ENCODE data around the gene MBNL3. TPM values are rescaled to one million over a fixed set of nuclear protein-coding genes. Genes with fewer than 3 reads are reported as not detected.

Gene MBNL3
- total and polyA plus RNA-seq, 9 of the 15 experiments (the other 6 are each of a cell fraction or from before 2014, with no cell fraction given), result under 0.01 to 0.25 (median 0.16) TPM

DNA sequence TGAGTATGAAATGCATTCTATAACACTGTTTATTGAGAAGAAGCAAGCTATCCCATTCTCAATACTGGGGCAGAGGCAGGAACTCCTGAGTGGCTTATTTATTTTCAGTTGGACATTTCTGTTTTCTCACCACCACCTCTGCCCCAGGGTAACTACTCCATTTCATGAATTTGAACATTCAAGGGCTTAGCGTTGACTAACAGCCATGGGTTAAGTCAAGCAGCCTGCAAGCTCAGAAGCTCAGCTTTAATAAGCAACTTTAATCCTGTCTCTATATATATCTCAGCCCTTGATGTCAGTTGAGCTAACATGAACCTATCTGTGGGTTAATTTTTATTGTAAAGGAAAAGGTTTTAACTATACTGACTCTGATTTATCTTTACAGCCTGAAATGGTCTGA, 93.8 kb downstream of the MBNL3 start (continued):
- TF ChIP-seq, protein P1, sequence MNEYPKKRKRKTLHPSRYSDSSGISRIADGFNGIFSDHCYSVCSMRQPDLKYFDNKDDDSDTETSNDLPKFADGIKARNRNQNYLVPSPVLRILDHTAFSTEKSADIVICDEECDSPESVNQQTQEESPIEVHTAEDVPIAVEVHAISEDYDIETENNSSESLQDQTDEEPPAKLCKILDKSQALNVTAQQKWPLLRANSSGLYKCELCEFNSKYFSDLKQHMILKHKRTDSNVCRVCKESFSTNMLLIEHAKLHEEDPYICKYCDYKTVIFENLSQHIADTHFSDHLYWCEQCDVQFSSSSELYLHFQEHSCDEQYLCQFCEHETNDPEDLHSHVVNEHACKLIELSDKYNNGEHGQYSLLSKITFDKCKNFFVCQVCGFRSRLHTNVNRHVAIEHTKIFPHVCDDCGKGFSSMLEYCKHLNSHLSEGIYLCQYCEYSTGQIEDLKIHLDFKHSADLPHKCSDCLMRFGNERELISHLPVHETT (CRISPR knock-in tag; conservative IDR thresholded peaks at IDR 0.05 in 1 of 2, IDR thresholded peaks at IDR 0.05 in 1 of 2), result no peak
- no peak for TF ChIP-seq MCM7 (IDR thresholded peaks at IDR 0.05)
- TF ChIP-seq HMG20A (CRISPR knock-in tag; conservative IDR thresholded peaks at IDR 0.05), result no peak
- TF ChIP-seq, protein P2, sequence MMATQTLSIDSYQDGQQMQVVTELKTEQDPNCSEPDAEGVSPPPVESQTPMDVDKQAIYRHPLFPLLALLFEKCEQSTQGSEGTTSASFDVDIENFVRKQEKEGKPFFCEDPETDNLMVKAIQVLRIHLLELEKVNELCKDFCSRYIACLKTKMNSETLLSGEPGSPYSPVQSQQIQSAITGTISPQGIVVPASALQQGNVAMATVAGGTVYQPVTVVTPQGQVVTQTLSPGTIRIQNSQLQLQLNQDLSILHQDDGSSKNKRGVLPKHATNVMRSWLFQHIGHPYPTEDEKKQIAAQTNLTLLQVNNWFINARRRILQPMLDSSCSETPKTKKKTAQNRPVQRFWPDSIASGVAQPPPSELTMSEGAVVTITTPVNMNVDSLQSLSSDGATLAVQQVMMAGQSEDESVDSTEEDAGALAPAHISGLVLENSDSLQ (IDR thresholded peaks at IDR 0.05), result no peak
- TF ChIP-seq ZKSCAN3 (CRISPR knock-in tag; IDR thresholded peaks at IDR 0.05), result no peak
- no peak for TF ChIP-seq POLR2AphosphoS5 (IDR thresholded peaks at IDR 0.05; ENCODE audit: control insufficient read depth, insufficient read depth, low read depth, low read length)
- no peak for TF ChIP-seq GATA2 (CRISPR knock-in tag; IDR thresholded peaks at IDR 0.05)
- TF ChIP-seq, protein P3, sequence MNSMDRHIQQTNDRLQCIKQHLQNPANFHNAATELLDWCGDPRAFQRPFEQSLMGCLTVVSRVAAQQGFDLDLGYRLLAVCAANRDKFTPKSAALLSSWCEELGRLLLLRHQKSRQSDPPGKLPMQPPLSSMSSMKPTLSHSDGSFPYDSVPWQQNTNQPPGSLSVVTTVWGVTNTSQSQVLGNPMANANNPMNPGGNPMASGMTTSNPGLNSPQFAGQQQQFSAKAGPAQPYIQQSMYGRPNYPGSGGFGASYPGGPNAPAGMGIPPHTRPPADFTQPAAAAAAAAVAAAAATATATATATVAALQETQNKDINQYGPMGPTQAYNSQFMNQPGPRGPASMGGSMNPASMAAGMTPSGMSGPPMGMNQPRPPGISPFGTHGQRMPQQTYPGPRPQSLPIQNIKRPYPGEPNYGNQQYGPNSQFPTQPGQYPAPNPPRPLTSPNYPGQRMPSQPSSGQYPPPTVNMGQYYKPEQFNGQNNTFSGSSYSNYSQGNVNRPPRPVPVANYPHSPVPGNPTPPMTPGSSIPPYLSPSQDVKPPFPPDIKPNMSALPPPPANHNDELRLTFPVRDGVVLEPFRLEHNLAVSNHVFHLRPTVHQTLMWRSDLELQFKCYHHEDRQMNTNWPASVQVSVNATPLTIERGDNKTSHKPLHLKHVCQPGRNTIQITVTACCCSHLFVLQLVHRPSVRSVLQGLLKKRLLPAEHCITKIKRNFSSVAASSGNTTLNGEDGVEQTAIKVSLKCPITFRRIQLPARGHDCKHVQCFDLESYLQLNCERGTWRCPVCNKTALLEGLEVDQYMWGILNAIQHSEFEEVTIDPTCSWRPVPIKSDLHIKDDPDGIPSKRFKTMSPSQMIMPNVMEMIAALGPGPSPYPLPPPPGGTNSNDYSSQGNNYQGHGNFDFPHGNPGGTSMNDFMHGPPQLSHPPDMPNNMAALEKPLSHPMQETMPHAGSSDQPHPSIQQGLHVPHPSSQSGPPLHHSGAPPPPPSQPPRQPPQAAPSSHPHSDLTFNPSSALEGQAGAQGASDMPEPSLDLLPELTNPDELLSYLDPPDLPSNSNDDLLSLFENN (IDR thresholded peaks at IDR 0.05; ENCODE audit: low read depth in 2 of 2, low read length in 2 of 2), result no peak
- TF ChIP-seq HOXB6 (CRISPR knock-in tag; IDR thresholded peaks at IDR 0.05; ENCODE audit: borderline replicate concordance), result no peak
- TF ChIP-seq, protein P4, sequence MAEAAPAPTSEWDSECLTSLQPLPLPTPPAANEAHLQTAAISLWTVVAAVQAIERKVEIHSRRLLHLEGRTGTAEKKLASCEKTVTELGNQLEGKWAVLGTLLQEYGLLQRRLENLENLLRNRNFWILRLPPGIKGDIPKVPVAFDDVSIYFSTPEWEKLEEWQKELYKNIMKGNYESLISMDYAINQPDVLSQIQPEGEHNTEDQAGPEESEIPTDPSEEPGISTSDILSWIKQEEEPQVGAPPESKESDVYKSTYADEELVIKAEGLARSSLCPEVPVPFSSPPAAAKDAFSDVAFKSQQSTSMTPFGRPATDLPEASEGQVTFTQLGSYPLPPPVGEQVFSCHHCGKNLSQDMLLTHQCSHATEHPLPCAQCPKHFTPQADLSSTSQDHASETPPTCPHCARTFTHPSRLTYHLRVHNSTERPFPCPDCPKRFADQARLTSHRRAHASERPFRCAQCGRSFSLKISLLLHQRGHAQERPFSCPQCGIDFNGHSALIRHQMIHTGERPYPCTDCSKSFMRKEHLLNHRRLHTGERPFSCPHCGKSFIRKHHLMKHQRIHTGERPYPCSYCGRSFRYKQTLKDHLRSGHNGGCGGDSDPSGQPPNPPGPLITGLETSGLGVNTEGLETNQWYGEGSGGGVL (CRISPR knock-in tag; IDR thresholded peaks at IDR 0.05), result no peak
- no peak for TF ChIP-seq ZNF253 (CRISPR knock-in tag; conservative IDR thresholded peaks at IDR 0.05)
